HepG2 (cell line): Measurements from ENCODE around the gene ABCG1. TPM values are rescaled to one million over a fixed set of nuclear protein-coding genes. Genes with fewer than 3 reads are reported as not detected.

Source experiments
- ATM ChIP-seq: fragments of 450-650 bp; IDR thresholded peaks from 2 replicates; pipeline ENCODE4 v1.7.1; 2017; ENCODE audit warnings: mild to moderate bottlenecking, borderline replicate concordance
- CEBPZ ChIP-seq: IDR thresholded peaks from 2 replicates; pipeline ENCODE4 v1.6.1; 2012; ENCODE audit warnings: low read length, improper control_type of control experiment
- HDAC6 ChIP-seq: fragments of 200-600 bp; sonication (generic); IDR thresholded peaks from 2 replicates; pipeline ENCODE4 v1.7.0; 2017; ENCODE audit warnings: mild to moderate bottlenecking, antibody characterized with exemption, low read length, low read depth
- MEIS1 ChIP-seq: sonication (generic); formaldehyde crosslinking; IDR thresholded peaks from 2 replicates; pipeline ENCODE4 v1.9.0; 2021; ENCODE audit warnings: mild to moderate bottlenecking, missing genetic modification reagents, moderate library complexity, borderline replicate concordance
- NFYC ChIP-seq: IDR thresholded peaks from 2 replicates; pipeline ENCODE4 v1.6.1; 2016; ENCODE audit warnings: missing genetic modification reagents, missing compliant biosample characterization
- PTBP1 ChIP-seq: fragments of 200-400 bp; formaldehyde crosslinking; IDR thresholded peaks from 2 replicates; pipeline ENCODE4 v1.6.1; 2018; ENCODE audit warnings: low read length, low read depth; ENCODE audit not compliant: poor library complexity, severe bottlenecking
- USF2 ChIP-seq, 2 experiments: sonication (generic) in 1 of 2; formaldehyde crosslinking in 1 of 2; IDR thresholded peaks; 2 replicates each; pipeline versions ENCODE4 v1.5.1 to v1.6.1; 2011 to 2020; ENCODE audit warnings: borderline replicate concordance in 1 of 2, low read depth in 1 of 2, low read length in 1 of 2, mild to moderate bottlenecking in 1 of 2, missing genetic modification reagents in 1 of 2, moderate library complexity in 1 of 2
- polyA plus RNA-seq, 8 experiments: library from polyadenylated mRNA; depleted of rRNA in 3 of 8; stranded (reverse) in 7 of 8; unstranded in 1 of 8; fragments of >200 nt; fragmentation: Illumina TruSeq in 4 of 8; extraction: Trizol in 4 of 8; gene quantifications; 2 replicates each; pipeline versions ENCODE4 v1.2.1 to v1.2.3, GENCODE V29; 2011 to 2016; ENCODE audit warnings: low read depth in 4 of 8, missing spikeins in 1 of 8, mixed read lengths in 1 of 8; ENCODE audit not compliant: insufficient read depth in 1 of 8
- total RNA-seq, 5 experiments: library from RNA; depleted of rRNA; stranded (reverse); fragments of >200 nt; fragmentation: Illumina TruSeq; extraction: Trizol; gene quantifications; 2 replicates each; pipeline ENCODE4 v1.2.3, GENCODE V29; 2016; ENCODE audit warnings: low read depth in 1 of 5

Gene ABCG1
- total and polyA plus RNA-seq, 2 of the 13 experiments (the other 11 are each of a cell fraction or from before 2014, with no cell fraction given) = 0.04 TPM; not detected in 1

GRCh38 chr21:42213082-42213774, 5.7 kb upstream of the ABCG1 start (continued):
- TF ChIP-seq USF2 (IDR thresholded peaks at IDR 0.05; ENCODE audit: low read depth, low read length) (no peak), USF2 (CRISPR knock-in tag; IDR thresholded peaks at IDR 0.05; ENCODE audit: borderline replicate concordance) (no peak), CEBPZ (no peak), PTBP1 (no peak), HDAC6 (no peak), NFYC (no peak), ATM (no peak), MEIS1 (CRISPR knock-in tag) (no peak)
